Caco-2 (cell line): Measurements from ENCODE around the gene ATXN10. TPM values are rescaled to one million over a fixed set of nuclear protein-coding genes. Genes with fewer than 3 reads are reported as not detected.
A peak's percentile ranks its signal among the peaks of the same experiment; 100 is the strongest.

Experiments used
- BruUV-seq: library from RNA; stranded (reverse); fragments of 400-500 nt; replicated peaks from 2 replicates; lab custom pipeline; 2021; lab: Mats Ljungman, UMichigan
- CTCF ChIA-PET: fragments of 300-600 bp; sonication (Branson Sonifier 250); formaldehyde crosslinking; loops from one replicate; lab custom pipeline; 2022; ENCODE audit warnings: antibody characterized with exemption; lab: Charles Lee
- POLR2A ChIA-PET: fragments of 300-600 bp; sonication (Branson Sonifier 250); formaldehyde crosslinking; loops from one replicate; lab custom pipeline; 2022; ENCODE audit warnings: antibody characterized with exemption; lab: Charles Lee
- DNase-seq, 2 experiments: peaks; one replicate each; pipeline versions ENCODE4 v3.0.0 to v3.0.0-alpha.2; 2020 to 2022
- H3K27me3 ChIP-seq: replicated peaks from 2 replicates; pipeline ENCODE4 v1.6.0; 2011; ENCODE audit warnings: low read length; ENCODE audit not compliant: control insufficient read depth, insufficient read depth
- H3K36me3 ChIP-seq: 2 replicates; pipeline ENCODE4 v1.5.1; 2011; ENCODE audit warnings: low read length; ENCODE audit not compliant: control insufficient read depth, insufficient read depth
- H3K4me1 ChIP-seq: fragments of 250-450 bp; sonication (Bioruptor Pico); 2 replicates; pipeline ENCODE4 v1.5.1; 2020; ENCODE audit warnings: mild to moderate bottlenecking
- H3K4me3 ChIP-seq: 2 replicates; pipeline ENCODE4 v1.5.1; 2011; ENCODE audit warnings: low read depth, mild to moderate bottlenecking, control low read depth, low read length
- H3K9me3 ChIP-seq: fragments of 250-450 bp; sonication (Bioruptor Pico); 2 replicates; pipeline ENCODE4 v1.5.1; 2020; ENCODE audit warnings: mild to moderate bottlenecking, moderate library complexity
- H3K27ac Mint-ChIP-seq: one replicate; pipeline ENCODE4 v1.8.0; 2022; ENCODE audit warnings: mixed read lengths; ENCODE audit not compliant: unreplicated experiment
- H3K27me3 Mint-ChIP-seq: one replicate; pipeline ENCODE4 v1.8.0; 2022; ENCODE audit warnings: mixed read lengths; ENCODE audit not compliant: insufficient read depth, unreplicated experiment
- H3K36me3 Mint-ChIP-seq: one replicate; pipeline ENCODE4 v1.8.0; 2022; ENCODE audit warnings: mild to moderate bottlenecking, mixed read lengths; ENCODE audit not compliant: insufficient read depth, unreplicated experiment
- H3K4me1 Mint-ChIP-seq: one replicate; pipeline ENCODE4 v1.8.0; 2022; ENCODE audit warnings: low read depth, mixed read lengths; ENCODE audit not compliant: unreplicated experiment
- H3K4me3 Mint-ChIP-seq: one replicate; pipeline ENCODE4 v1.8.0; 2022; ENCODE audit warnings: mild to moderate bottlenecking, moderate library complexity, mixed read lengths; ENCODE audit not compliant: unreplicated experiment
- H3K9me3 Mint-ChIP-seq: one replicate; pipeline ENCODE4 v1.8.0; 2022; ENCODE audit warnings: mixed read lengths; ENCODE audit not compliant: unreplicated experiment
- intact Hi-C: fragments of 100-400 bp; cut with micrococcal nuclease; formaldehyde crosslinking; loops from one replicate; pipeline ENCODE4 v1.10.0; 2022; ENCODE audit not compliant: unreplicated experiment
- total RNA-seq: library from RNA; stranded (reverse); gene quantifications from 2 replicates; pipeline ENCODE4 v1.2.3, GENCODE V29; 2022
- TF ChIP-seq, protein P1 (sequence below), 2 experiments: fragments of 200-600 bp in 1 of 2; IDR thresholded peaks; 1 replicate in 1 of 2; 2 replicates in 1 of 2; pipeline versions ENCODE4 v1.5.1 to v1.8.0; 2011 to 2022; ENCODE audit warnings: antibody characterized with exemption in 1 of 2, control low read depth in 1 of 2, inconsistent platforms in 1 of 2, low read depth in 1 of 2, low read length in 1 of 2, mild to moderate bottlenecking in 1 of 2, moderate library complexity in 1 of 2; ENCODE audit not compliant: insufficient read depth in 1 of 2, severe bottlenecking in 1 of 2, unreplicated experiment in 1 of 2

ATXN10 gene
- total RNA-seq, 1 experiment from 2014 or later: 155 TPM

DNA sequence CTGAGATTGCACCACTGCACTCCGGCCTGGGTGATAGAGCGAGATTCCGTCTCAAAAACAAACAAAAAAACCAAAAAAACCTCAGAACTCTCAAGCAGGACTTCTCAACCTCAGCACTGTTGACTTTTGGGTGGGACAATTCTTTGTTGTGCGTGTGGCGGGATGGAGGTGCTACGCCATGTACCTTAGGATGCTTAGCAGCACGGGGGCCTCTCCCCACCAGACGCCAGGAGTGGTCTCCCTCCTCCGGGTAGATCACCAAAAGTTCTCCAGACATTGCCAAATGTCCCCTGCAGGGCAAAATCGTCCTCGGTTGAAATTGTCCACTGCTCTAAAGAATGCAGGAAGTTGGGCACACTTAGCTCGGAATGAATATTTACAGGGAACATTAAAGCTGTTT lies 26.9 kb upstream of the ATXN10 start:
- intact Hi-C loops: loop anchor here (5.0 to 10.0 kb wide), 2 partner anchors 67 to 220 kb away; no protein-coding TSS in a partner anchor
- no peak overlapping the region for H3K4me3 Mint-ChIP-seq
- no TSS peak for BruUV-seq
- no peaks in the 10 kb centered on the region for H3K36me3 Mint-ChIP-seq
- ChIA-PET POLR2A (no interaction called here), CTCF (no interaction called here)
- Histone ChIP-seq H3K27me3 (no peaks in the 10 kb centered on the region), H3K4me3 (no peak overlapping the region), H3K9me3 (no peaks in the 10 kb centered on the region), H3K4me1 (0 out of 2 replicates have a peak, but pooled peaks cover 4% of the 10 kb centered on the region), H3K36me3 (no peaks in the 10 kb centered on the region)
- H3K27ac Mint-ChIP-seq: no peak overlapping the region
- H3K4me1 Mint-ChIP-seq: no peaks in the 10 kb centered on the region
- TF ChIP-seq, protein P1, sequence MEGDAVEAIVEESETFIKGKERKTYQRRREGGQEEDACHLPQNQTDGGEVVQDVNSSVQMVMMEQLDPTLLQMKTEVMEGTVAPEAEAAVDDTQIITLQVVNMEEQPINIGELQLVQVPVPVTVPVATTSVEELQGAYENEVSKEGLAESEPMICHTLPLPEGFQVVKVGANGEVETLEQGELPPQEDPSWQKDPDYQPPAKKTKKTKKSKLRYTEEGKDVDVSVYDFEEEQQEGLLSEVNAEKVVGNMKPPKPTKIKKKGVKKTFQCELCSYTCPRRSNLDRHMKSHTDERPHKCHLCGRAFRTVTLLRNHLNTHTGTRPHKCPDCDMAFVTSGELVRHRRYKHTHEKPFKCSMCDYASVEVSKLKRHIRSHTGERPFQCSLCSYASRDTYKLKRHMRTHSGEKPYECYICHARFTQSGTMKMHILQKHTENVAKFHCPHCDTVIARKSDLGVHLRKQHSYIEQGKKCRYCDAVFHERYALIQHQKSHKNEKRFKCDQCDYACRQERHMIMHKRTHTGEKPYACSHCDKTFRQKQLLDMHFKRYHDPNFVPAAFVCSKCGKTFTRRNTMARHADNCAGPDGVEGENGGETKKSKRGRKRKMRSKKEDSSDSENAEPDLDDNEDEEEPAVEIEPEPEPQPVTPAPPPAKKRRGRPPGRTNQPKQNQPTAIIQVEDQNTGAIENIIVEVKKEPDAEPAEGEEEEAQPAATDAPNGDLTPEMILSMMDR (IDR thresholded peaks at IDR 0.05; ENCODE audit: insufficient read depth in 1 of 2, low read depth in 1 of 2, low read length in 1 of 2, severe bottlenecking in 1 of 2, unreplicated experiment in 1 of 2): no peak
- H3K27me3 Mint-ChIP-seq: no peaks in the 10 kb centered on the region
- DNase-seq: no peak
- H3K9me3 Mint-ChIP-seq: no peaks in the 10 kb centered on the region

DNA sequence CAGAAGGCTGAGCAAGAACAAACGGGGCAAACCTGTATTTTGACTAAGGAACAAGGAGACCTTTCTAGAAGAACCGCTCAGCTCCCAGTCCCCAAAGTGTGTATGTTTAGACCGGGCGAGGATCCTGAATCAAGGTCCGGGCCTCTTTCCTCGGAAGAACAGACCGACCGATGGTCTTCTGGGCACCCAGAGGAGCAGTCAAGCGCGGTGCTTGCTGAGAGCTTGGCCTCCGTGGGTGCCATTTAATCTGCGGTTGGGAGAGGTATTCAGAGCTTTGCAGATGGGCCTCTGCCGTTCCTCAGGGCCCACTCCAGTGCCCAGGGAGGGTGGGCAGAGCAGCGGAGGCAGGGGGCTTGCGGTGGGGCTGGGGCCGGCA lies 26.5 kb upstream of the ATXN10 start:
- CTCF ChIA-PET: no interaction called here

DNA sequence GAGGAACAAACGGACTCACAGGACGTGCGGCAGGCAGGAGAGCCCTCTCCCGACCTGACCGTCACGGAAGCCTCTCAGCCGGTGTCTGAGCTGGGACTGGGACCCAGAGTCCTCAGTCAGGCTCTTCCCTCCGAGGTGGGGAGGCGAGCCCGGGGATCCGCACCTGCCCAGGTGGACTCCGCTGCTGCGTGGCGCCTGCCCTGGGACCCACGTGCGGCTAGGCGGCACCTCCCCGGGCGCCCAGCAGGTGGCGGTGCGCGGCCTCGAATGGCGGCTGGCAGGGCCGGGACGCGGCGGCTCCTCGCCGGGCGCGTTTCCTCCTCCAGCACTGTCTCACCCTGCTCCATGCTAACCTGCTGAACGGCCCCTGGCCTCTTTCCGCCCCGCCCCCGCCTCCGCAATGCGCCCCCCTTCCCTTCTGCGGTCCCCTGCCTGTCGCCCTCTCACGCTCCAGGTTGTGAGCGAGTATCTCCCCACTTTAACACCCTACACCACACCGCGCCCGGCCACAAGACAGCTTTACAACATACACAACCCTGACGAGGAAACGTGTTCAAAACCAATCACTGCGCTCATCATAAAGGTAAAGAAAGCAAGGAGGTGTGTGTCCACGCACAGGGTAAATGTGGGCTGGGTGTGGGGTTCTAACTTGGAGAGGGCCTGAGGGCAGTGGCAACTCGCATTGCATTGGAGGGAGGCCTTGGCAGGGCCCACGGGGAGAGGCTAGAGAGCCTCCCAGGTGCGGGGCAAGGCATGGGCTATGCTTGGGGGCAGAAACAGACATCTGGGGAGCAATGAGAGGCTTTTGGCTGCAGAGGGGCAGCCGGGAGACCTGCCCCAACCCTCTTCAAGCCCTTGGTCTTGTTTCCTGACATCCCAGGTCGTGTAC lies 25.9 kb upstream of the ATXN10 start:
- Histone ChIP-seq H3K4me3 (no peak overlapping the region), H3K9me3 (no peaks in the 10 kb centered on the region), H3K27me3 (no peaks in the 10 kb centered on the region), H3K4me1 (0 out of 2 replicates have a peak, but pooled peaks cover 4% of the 10 kb centered on the region), H3K36me3 (no peaks in the 10 kb centered on the region)
- H3K36me3 Mint-ChIP-seq: no peaks in the 10 kb centered on the region
- CTCF ChIA-PET: no interaction called here
- no TSS peak for BruUV-seq
- peak overlapping the region; percentile 21 for H3K4me3 Mint-ChIP-seq
- no peaks in the 10 kb centered on the region for H3K27me3 Mint-ChIP-seq
- no peaks in the 10 kb centered on the region for H3K9me3 Mint-ChIP-seq
- H3K27ac Mint-ChIP-seq: no peak overlapping the region
- TF ChIP-seq, protein P1 (IDR thresholded peaks at IDR 0.05; ENCODE audit: insufficient read depth in 1 of 2, low read depth in 1 of 2, low read length in 1 of 2, severe bottlenecking in 1 of 2, unreplicated experiment in 1 of 2): peak; percentile 50 to 94
- POLR2A ChIA-PET: no interaction called here
- no peaks in the 10 kb centered on the region for H3K4me1 Mint-ChIP-seq
- intact Hi-C loops: loop anchor here (5.0 to 10.0 kb wide), 2 partner anchors 68 to 219 kb away; no protein-coding TSS in a partner anchor
- peak; percentile 64 to 87 for DNase-seq

More for the DNA sequence above, 26.5 kb upstream of the ATXN10 start:
- Mint-ChIP-seq H3K27ac (no peak overlapping the region), H3K36me3 (no peaks in the 10 kb centered on the region), H3K9me3 (no peaks in the 10 kb centered on the region), H3K4me3 (no peak overlapping the region), H3K4me1 (no peaks in the 10 kb centered on the region), H3K27me3 (no peaks in the 10 kb centered on the region)
- POLR2A ChIA-PET: no interaction called here
- no peaks in the 10 kb centered on the region for H3K9me3 ChIP-seq
- H3K27me3 ChIP-seq: no peaks in the 10 kb centered on the region
- no peak overlapping the region for H3K4me3 ChIP-seq
- H3K4me1 ChIP-seq: 0 out of 2 replicates have a peak, but pooled peaks cover 4% of the 10 kb centered on the region
- H3K36me3 ChIP-seq: no peaks in the 10 kb centered on the region
- TF ChIP-seq, protein P1 (IDR thresholded peaks at IDR 0.05; ENCODE audit: insufficient read depth in 1 of 2, low read depth in 1 of 2, low read length in 1 of 2, severe bottlenecking in 1 of 2, unreplicated experiment in 1 of 2): no peak
- BruUV-seq: no TSS peak
- intact Hi-C loops: loop anchor here (5.0 to 10.0 kb wide), 2 partner anchors 68 to 220 kb away; no protein-coding TSS in a partner anchor
- no peak for DNase-seq
